Measurements from ENCODE around the gene COPG1. TPM values are rescaled to one million over a fixed set of nuclear protein-coding genes. Genes with fewer than 3 reads are reported as not detected.

Gene COPG1
- total and polyA plus RNA-seq, 2 of the 13 experiments (the other 11 are each of a cell fraction or from before 2014, with no cell fraction given): 98.6 to 166 TPM

- TF ChIP-seq NFAT5 (CRISPR knock-in tag; IDR thresholded peaks at IDR 0.05) (no peak), PHF8 (CRISPR knock-in tag; IDR thresholded peaks at IDR 0.05) (peak; percentile 99), ZNF503 (CRISPR knock-in tag; IDR thresholded peaks at IDR 0.05) (0 out of 2 replicates have a peak, but pooled peaks have one; percentile 12), KDM6A (CRISPR knock-in tag; IDR thresholded peaks at IDR 0.05; ENCODE audit: low read depth) (no peak), SETDB1 (CRISPR knock-in tag; IDR thresholded peaks at IDR 0.05; ENCODE audit: borderline replicate concordance) (no peak), ZNF660 (CRISPR knock-in tag; IDR thresholded peaks at IDR 0.05; ENCODE audit: borderline replicate concordance, low read depth) (no peak), ZFP62 (CRISPR knock-in tag; IDR thresholded peaks at IDR 0.05) (no peak), ZNF280D (CRISPR knock-in tag; IDR thresholded peaks at IDR 0.05) (peak; percentile 85), EZH2 (conservative IDR thresholded peaks at IDR 0.05; ENCODE audit: low read depth, low read length) (no peak), SIX4 (CRISPR knock-in tag; IDR thresholded peaks at IDR 0.05) (peak; percentile 29; the same call in 1 of the 2 replicates), NFE2L2 (IDR thresholded peaks at IDR 0.05; ENCODE audit: low read length) (no peak), FOSL2 (CRISPR knock-in tag; IDR thresholded peaks at IDR 0.05) (peak; percentile 25), EED (CRISPR knock-in tag; IDR thresholded peaks at IDR 0.05) (no peak), TFDP2 (CRISPR knock-in tag; IDR thresholded peaks at IDR 0.05) (peak; percentile 43; the same call in 1 of the 2 replicates)
These were observed at the start of gene COPG1 (continued) for GRCh38 chr3:129249284-129250065.
